UCSD-AML1 (cell line): ENCODE data around the gene NPAS3.

Experiments used
- DNase-seq: peaks from one replicate; lab custom pipeline; 2025; ENCODE audit not compliant: unreplicated experiment; lab: John Stamatoyannopoulos, UW

The NPAS3 gene

GRCh38 chr14:33661101-33661500, 722.4 kb downstream of the NPAS3 start:
- no peak for DNase-seq

- no peak for DNase-seq
These were observed 729.4 kb downstream of the NPAS3 start for GRCh38 chr14:33668066-33668465.

GRCh38 chr14:33669111-33669510, 730.4 kb downstream of the NPAS3 start:
- no peak for DNase-seq

GRCh38 chr14:33670235-33670634, 731.6 kb downstream of the NPAS3 start:
- no peak for DNase-seq

- no peak for DNase-seq
These were observed 732.9 kb downstream of the NPAS3 start for GRCh38 chr14:33671556-33671955.

GRCh38 chr14:33674927-33675326, 736.2 kb downstream of the NPAS3 start:
- DNase-seq = no peak

- DNase-seq = no peak
These were observed 736.9 kb downstream of the NPAS3 start for GRCh38 chr14:33675415-33676130.

- DNase-seq = no peak
These were observed 737.5 kb downstream of the NPAS3 start for GRCh38 chr14:33676135-33676566.

- no peak for DNase-seq
These were observed 738.2 kb downstream of the NPAS3 start for GRCh38 chr14:33676891-33677290.

- DNase-seq = no peak
These were observed 739.3 kb downstream of the NPAS3 start for GRCh38 chr14:33678005-33678404.

GRCh38 chr14:33679025-33679424, 740.3 kb downstream of the NPAS3 start:
- no peak for DNase-seq

- no peak for DNase-seq
These were observed 741.0 kb downstream of the NPAS3 start for GRCh38 chr14:33679461-33680225.

GRCh38 chr14:33680873-33681272, 742.2 kb downstream of the NPAS3 start:
- DNase-seq = no peak

GRCh38 chr14:33682760-33683159, 744.1 kb downstream of the NPAS3 start:
- DNase-seq = no peak

GRCh38 chr14:33685026-33685425, 746.3 kb downstream of the NPAS3 start:
- DNase-seq = no peak

- DNase-seq = no peak
These were observed 747.0 kb downstream of the NPAS3 start for GRCh38 chr14:33685698-33686097.

GRCh38 chr14:33686218-33686617, 747.5 kb downstream of the NPAS3 start:
- DNase-seq = no peak

GRCh38 chr14:33686856-33687255, 748.2 kb downstream of the NPAS3 start:
- no peak for DNase-seq

- no peak for DNase-seq
These were observed 751.0 kb downstream of the NPAS3 start for GRCh38 chr14:33689680-33690079.

GRCh38 chr14:33691907-33692306, 753.2 kb downstream of the NPAS3 start:
- no peak for DNase-seq

GRCh38 chr14:33692762-33693161, 754.1 kb downstream of the NPAS3 start:
- no peak for DNase-seq

GRCh38 chr14:33693237-33693636, 754.6 kb downstream of the NPAS3 start:
- no peak for DNase-seq
